HG02943 (cell line): Measurements from ENCODE around the gene C15orf39.

ENCODE experiments used
- ATAC-seq: cut with Tn5 transposase; IDR thresholded peaks from one replicate; pipeline ENCODE4 v1.9.1; 2021; ENCODE audit warnings: mild to moderate bottlenecking, low read depth, moderate library complexity; ENCODE audit not compliant: unreplicated experiment

Gene C15orf39

DNA sequence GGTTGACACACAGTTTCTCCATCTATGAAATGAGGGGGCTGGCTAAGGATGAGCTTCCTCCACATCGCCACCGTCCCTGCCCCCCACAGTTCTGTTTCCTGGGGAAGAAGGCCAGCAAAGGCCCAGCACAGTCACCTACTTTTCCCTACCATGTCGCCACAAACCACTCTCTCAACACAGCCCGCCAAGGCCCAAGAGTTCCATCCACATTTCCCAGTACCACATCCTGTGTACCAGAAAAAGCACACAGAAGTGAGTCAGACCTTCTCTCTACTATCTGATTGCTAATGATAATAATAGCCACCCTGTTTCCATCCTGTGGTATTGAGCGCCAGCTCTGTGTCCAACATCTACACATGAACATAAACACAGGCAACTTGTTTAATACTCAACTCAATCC is 30.3 kb upstream of the C15orf39 start:
- ATAC-seq: no peak

DNA sequence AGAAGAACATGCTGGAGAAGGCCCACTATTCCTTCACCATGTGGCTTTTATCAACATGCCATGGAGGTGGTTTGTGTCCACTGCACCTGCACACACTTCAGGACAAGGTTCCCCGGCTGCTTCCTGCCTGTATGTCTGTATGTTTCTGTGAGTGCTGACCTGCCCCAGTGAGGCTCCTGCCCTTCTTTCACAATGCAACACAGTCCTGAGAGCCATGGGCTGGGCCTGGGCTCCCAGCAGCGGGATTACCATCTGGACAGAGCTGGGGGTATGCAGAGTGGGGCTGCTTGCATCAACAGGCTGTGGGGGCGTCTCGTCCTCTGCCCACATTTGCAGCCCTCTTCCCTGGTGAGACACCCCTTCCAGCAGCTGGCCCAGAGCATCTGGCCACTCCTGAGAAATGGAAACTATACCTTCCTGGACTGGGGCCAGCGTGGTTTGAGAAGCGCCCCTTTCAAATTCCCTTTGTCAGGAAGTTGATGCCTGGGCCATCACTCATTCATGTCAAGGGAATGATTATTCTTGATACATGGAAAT is 29.3 kb upstream of the C15orf39 start:
- no peak for ATAC-seq

DNA sequence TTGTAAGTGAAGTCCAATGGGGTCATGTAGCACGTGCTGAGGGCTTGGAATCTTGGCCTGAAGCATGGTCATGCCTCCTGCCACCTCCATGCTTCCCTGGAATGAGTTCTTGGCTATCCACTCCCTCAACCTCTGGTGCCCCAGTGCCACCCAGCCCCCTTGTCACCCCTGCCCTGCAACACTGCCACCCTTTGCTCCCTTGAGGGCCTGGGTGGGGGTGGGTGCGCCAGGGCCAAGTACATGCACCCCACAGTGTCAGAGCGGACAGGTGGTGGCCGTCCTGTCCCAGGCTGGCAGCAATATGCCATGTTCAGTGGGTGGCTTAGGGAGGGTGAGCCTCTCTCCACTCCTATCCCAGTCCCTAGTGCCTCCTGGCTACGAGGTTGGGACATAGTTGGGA is 27.6 kb upstream of the C15orf39 start:
- no peak for ATAC-seq

DNA sequence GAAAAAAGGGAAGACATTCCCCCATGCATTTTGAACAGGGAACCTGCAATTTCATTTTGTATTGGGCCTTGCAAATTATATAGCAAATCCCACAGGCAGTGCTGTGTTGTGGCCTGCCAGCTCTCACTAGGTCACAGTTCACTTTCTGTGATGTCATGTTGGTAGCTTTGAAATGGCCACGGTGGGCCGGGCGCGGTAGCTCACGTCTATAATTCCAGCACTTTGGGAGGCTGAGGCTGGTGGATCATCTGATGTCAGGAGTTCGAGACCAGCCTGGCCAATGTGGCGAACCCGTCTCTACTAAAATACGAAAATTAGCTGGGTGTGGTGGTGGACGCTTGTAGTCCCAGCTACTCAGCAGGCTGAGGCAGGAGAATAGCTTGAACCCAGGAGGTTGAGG is 27.0 kb upstream of the C15orf39 start:
- ATAC-seq: no peak

DNA sequence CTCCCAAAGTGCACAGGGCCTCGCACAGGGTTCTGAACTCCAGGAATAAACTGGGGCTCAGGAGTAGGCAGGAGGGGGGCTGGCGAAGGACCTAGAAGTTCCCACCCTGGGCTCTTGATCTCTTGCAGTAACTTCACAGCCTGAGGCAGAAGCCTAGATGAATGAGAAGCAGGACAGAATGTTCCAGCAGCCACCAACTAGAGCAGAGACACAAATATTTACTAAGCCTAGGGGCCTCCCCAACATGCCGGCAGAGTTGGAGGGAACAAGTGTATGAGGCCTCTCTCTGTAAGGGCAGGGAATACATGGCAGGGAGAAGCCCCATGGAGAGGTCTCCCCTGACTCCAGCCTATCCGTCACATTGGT is 25.3 kb upstream of the C15orf39 start:
- ATAC-seq: no peak

DNA sequence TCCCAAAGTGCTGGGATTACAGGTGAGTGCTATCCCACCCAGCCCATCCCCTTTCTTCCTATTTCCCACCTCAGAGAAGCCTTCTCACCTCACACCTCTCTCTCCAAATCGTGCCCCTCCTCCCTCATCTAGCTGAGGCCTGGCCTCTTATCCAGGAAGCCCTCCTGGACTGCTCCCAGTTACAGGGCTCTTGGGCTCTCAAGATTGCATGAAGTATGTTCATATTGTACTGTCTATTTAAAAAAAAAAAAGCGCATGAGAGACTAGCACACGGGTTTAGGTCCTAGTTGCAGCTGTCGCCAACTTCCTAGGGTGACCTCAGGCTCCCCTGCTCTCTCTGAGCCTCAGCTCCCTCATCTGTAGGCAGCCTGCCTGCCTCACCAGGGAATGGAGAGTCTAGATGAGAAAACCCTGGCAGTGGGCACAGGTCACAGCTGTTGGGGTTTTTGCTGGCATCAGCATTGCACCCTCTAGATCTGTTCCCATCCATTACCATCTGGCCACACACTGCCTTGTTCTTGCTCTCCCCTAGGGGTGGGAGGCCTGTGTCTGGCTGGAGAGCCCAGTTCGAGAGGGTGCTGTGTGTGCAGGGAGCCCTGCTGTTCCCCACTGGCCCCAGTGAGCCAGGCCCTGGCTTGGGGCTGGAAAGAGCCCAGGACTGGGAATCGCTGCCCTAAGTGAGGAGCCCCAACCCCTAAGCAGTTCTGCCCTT is 24.2 kb upstream of the C15orf39 start:
- no peak for ATAC-seq

DNA sequence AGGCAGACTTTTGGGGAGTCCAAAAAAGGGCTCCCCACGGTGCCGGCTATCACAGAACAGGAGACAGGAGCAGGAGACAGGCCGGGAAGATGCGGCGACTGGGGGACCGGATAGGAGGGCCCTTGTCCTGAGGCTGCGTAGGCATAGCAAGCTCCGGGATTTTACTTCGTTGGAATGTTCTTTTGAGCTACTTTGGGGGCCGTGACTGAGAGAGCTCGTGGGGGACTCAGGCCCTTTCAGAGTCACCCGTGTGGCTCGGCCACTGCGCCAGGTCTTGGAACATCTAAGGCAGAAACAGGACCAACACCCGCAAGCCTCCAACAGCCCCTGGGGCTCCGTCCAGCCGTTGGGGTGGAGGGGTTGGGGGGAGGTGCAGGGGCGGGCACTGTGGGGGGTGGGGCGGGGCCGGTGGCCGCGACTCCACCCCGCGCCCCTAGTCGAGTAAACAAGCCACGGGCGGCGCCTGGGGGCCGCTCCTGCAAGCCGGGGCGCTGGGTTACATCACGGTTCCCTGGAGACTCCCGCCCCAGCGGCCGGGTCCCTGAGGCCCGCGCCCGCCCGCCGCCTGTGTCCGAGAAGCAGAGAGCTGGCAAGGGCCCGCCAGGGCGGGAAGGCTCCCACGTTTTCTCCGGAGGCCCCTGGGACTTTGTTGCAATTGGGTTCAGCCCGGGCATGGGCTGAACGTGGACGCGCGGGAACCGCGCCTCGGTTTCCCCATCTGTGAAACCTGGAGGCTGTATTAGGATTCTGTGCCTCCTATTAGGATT is 23.3 kb upstream of the C15orf39 start:
- ATAC-seq: no peak

DNA sequence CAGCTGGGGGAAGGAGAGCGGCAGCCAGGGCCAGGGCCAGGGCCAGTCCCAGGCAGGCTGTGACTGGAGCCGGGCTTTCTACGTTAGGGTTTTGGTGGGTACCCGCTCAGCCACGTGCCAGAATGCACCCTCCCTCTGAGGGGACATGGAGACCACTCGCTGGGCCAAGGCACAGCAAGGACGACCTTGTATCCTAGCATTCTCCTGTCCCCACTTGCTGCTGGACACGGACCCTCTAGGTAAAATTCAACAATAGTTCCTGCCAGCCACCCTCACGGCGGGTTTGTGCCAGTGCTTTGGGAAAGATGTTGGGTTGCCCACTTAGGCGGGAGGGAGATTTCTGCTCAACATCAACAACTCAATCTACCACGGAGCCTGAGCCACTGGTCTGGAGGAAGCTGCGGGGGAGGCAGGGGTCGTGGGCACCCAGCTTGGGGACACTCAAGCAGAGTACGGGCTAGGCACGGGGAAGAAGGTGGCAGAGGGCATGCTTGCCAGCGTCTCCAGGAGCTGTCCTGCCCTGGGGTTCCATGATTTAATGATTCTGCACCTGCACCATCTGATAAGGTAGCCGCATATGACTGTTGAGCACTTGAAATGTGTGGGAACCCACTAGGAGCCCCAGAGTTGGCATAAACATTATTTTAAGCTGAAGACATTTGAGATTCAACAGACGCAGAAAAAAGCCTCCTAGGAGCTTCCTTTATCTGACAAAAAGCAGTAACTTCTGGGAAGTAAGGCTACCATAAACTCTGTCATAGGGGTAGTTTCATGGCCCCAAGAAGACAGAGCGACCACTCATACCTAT is 22.5 kb upstream of the C15orf39 start:
- ATAC-seq: no peak

DNA sequence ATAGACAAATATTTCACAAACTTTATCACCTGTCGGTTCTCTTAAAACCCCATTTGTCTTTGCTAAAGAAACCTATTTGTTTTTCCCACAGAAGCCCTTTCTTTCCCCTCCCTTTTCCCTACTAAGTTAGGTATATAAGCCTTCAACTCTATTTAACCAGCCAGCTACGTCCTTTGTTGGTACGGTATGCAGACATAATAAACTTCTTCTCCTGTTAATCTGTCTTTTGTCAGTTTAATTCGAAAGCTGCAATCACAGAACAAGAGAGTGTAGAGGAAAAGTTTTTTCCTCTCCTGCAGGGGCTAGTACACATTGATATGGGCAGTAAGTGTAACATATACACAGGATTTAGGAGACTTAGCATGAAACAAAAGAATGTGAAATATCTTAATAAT is 21.9 kb upstream of the C15orf39 start:
- ATAC-seq: no peak

DNA sequence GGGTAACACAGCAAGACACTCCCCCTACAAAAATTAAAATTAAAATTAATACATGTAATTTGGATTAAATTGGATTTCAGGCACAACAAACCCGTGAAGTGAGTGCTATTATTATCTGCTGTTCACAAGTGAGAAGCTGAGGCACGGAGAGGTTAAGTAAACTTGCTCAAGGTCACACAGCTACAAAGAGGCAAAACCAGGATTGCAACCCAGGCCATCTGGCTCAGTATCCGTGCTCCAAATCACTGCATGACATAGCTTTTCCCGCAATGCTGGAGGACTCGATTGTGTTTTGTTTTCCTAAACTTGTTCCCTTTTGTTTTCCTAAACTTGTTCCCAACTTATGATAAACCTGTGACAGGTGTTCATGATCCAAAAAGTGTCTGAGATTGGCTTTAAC is 19.9 kb upstream of the C15orf39 start:
- no peak for ATAC-seq

DNA sequence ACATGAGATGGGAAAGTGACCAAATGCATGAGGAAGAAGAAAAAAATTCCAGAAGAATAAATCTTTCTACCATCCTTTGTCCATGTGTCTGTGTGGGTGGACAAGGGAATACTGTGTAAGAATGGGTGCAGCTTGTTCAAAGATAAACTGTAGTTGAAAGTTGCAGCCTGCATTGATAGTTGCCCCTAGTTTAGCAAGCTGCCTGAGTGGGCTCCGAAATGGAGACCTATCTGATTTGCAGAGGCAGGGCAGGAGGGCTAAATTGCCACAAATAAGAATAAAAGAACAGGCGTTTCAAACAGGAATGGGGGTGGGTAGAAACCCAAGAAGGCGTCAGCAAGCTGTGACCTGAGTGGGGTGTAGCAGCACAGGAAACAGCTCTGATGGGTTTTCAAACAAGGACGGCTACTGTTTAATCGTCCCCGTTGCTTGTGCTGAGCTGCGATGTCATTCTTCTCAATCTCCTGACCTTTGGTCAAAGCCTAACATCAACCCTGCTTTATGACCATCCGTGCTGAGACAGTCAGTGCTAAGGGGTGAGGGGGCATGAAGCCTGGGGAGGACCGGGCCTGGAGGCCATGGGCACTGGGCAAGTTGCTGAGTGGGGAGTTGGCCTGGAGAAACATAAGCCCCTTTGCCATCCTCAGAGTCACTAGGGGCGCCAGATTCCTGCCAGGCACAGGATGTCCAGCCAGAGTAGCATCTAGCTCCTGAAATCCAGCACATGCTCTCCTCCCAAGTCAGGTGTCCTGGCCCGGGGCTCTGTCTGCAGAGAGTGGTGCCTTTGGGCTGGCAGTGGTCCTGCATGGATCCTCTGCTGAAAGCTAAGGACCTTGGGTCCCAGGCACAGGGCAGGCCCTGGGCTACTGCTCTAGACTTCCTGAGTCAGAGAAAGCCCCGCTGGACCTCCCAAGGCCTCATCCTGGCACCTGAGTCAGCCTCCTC is 19.2 kb upstream of the C15orf39 start:
- no peak for ATAC-seq

DNA sequence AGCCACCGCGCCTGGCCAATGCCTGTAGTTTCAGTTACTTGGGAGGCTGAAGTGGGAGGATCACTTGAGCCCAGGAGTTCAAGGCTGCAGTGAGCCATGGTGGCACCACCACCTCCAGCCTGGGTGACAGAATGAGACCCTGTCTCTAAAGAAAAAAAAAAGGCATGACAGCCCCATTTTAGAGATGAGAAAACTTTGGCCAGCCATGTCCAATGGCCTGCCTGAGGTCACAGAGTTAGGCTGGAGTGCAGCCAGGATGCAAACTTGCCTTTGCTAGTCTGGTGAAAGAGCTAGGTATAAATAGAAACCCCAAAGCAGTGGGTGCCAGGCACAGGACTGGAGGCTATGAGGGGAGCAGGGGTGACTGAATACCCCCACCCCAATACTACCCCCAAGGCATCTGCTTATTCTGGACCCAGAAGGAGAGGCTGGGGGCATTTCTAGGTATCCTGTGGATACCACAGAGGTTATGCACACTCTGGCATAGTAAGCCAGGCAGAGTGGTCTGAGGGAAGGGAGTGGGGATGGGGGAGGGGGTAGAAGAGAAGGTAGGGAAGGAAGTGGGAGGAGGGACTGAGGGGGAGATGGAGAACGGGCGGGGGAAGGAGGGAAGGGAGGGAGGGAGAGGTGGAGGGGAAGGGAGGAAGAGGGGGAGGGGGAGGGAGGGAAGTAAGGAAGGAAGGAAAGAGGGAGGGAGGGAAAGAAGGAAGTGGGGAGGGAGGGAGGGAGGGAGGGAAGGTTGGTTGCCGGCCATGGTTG is 16.2 kb upstream of the C15orf39 start:
- no peak for ATAC-seq

DNA sequence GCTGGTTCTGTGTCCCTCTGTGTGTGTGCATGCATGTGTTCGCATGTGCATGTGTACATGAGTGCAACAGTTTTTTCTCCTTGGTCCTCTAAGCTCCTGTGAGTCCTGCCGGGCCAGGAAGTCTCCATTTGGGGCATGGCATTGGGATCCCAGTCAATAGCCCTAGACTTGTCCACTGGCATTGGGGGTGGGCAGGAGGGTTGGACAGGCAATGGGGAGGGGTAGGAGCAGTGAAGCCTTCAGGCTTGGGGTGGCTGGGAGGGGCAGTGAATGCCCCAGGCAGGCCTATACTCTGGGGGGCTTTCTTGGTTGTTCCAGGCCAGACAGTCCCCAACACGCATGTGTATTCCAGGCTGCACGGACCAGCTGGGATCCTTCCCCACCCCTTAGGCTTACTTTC is 15.6 kb upstream of the C15orf39 start:
- ATAC-seq: no peak

DNA sequence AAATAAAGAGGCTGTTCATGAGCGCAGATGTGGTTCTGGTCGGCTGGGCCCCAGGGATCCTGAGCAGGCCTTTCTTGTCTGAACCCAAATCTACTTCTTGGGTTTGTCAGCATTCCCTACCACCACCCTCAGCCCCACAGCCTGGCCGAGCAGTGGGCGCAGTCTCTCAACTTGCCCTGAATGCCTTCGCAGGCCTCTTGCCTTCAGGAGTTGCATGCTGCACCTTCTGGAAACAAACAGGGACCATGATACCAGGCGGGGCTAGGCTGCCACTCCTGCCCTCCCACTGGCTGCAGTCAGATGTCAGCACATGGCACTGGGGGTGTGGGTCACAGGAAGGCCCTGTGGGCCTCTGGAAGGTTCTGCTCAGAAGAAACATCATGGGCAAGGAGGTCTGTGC is 13.2 kb upstream of the C15orf39 start:
- no peak for ATAC-seq

DNA sequence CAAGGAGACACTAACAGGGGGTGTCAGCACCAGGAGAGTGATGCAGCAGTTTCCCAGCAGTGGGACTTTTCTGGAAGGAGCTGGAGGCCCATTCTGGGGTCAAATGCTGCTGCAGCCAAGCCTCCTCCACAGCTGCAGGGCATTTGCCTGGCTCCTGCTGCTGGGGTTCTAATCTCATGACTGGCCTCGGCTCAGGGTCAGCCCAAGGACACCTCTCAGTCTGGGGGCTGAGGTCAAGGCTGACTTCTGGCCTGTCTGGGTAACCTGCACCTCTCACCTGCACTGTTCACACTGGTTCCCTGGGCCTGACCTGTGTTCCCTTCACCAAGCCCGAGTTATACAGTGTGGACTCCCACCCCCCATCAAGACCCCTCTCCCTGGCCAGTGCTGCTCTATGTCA is 10.4 kb upstream of the C15orf39 start:
- no peak for ATAC-seq

DNA sequence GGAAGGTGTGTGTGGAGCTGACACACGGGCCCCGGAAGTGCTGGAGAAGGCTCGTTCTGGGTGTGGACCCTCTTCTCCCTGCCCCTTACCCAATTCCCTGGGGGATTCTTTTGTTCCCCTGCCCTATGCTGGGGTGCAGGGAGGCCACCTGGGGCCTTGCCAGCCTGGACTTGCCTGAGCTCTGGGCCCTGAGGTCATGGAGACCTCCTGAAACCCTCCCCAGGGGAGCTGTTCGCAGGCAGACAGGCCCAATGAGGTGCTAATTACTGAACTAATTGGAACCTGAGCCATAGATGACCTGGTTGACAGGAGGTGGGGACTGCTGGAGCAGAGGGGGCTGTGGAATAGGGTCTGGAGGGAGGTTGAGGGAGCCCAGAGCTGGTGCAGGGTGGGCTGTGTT is 9.4 kb upstream of the C15orf39 start:
- ATAC-seq: no peak

DNA sequence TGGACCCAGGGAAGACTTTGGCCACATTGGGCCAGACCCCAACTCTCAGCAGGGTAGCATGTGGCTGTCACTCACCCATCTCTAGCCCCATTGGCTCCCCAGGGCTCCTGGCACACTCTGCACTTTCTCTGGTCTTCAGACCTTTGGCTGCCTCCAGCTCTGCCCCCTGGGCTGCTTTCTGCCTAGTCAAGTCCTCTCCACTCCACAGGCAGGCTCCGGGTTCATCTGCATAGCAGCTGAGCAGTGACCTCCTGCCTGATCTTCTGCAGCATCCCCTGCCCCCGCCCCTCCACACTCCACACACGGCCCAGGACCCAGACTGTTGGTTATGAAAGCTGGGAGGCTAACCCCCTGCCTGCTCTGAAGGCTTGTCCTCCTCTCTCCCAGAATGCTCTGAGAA is 8.4 kb upstream of the C15orf39 start:
- ATAC-seq: no peak

DNA sequence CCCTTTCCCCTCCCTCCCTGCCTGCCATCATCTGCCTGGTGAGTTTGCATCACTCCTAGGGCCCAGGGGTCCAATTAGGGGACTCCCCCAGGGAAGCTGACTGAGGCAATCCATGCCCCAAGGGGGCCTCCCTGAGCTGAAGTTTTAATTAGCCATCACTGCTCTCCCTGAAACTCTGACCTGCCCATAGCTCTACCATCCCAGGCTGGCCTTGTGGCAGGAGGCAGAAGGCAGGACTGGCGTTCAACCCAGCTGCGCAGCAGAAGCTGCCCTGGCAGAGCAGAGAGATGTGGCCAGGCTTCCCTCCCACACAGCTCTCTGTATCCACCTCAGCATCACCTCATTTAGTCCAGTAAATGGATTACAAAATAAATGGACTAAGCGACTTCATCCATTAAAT is 7.7 kb upstream of the C15orf39 start:
- no peak for ATAC-seq

DNA sequence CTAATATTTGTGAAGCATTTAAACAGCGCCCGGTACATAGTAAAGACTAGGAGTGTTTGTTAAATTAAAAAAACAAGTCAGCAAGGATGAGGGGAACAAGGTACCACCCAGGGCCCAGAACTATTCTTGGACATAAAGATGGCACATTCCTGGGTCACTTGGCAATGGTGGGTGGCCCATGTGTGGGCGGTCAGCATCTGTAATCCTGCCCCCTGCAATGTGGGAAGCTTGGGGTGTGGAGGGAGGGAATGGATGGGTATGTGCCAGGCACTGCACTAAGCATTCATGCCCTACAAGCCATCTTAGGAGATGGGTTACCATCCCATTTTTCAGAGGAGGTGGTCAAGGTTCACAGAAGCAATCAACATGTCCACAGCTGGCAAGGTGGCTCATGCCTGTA is 7.3 kb upstream of the C15orf39 start:
- ATAC-seq: no peak
